ENCODE results near the gene RSL1D1. TPM values are rescaled to one million over a fixed set of nuclear protein-coding genes. Genes with fewer than 3 reads are reported as not detected.
A peak's percentile ranks its signal among the peaks of the same experiment; 100 is the strongest.

RSL1D1 gene
- total and polyA plus RNA-seq, 9 of the 15 experiments (the other 6 are each of a cell fraction or from before 2014, with no cell fraction given) = 259 to 753 (median 373) TPM

DNA sequence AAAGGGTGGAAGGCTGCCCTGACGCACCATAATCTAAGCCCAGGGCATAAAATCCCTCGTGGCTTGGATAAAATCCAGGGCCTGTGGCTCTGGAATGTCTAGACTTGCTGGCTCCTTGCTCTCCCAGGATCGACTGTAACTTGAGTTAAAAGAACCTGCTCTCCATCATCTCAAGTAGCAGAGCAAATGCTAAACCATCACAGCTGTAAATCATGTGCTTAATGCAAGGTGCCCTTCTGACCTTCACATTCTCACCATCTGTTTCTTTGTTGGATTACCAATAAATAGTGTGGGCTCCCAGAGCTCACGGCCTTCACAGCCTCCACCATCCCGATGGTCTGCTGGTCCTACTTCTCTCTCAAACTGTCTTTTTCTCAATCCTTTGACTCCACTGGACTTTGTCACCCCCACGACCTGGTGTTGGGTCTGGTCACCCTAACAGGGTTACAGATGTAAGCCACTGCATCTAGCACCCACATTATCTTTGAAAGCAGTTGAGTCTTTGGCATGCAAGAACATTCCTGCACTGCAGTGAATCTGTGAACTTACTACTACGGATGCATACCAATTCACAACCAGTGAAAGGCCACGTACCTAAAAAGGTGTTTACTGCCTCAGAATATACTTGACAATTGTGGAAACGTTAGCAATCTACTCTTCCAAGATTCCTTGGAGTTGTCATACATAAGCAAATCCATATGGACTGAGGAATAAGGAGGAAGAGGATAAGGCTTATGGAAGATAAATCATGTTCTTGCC lies 15.3 kb downstream of the RSL1D1 start (continued):
- TF ChIP-seq ARID1B (IDR thresholded peaks at IDR 0.05) = peak; percentile 38
- no peak for TF ChIP-seq PHB2 (IDR thresholded peaks at IDR 0.05; ENCODE audit: low read depth)
- TF ChIP-seq GTF2E2 (tag; IDR thresholded peaks at IDR 0.05) = no peak
- TF ChIP-seq, protein P1, sequence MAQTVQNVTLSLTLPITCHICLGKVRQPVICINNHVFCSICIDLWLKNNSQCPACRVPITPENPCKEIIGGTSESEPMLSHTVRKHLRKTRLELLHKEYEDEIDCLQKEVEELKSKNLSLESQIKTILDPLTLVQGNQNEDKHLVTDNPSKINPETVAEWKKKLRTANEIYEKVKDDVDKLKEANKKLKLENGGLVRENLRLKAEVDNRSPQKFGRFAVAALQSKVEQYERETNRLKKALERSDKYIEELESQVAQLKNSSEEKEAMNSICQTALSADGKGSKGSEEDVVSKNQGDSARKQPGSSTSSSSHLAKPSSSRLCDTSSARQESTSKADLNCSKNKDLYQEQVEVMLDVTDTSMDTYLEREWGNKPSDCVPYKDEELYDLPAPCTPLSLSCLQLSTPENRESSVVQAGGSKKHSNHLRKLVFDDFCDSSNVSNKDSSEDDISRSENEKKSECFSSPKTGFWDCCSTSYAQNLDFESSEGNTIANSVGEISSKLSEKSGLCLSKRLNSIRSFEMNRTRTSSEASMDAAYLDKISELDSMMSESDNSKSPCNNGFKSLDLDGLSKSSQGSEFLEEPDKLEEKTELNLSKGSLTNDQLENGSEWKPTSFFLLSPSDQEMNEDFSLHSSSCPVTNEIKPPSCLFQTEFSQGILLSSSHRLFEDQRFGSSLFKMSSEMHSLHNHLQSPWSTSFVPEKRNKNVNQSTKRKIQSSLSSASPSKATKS (CRISPR knock-in tag; IDR thresholded peaks at IDR 0.05) = no peak
- TF ChIP-seq POLR2H (tag; IDR thresholded peaks at IDR 0.05; ENCODE audit: low read depth) = 0 out of 2 replicates have a peak, but pooled peaks have one; percentile 11
- peak; percentile 72 for TF ChIP-seq CBFA2T3 (IDR thresholded peaks at IDR 0.05)
- no peak for TF ChIP-seq ZNF764 (CRISPR knock-in tag; IDR thresholded peaks at IDR 0.05; ENCODE audit: low read depth)
- 0 out of 2 replicates have a peak, but pooled peaks have one; percentile 6 for TF ChIP-seq NFIC (IDR thresholded peaks at IDR 0.05)
- no peak for TF ChIP-seq ZKSCAN3 (CRISPR knock-in tag; IDR thresholded peaks at IDR 0.05)
- peak; percentile 74 for TF ChIP-seq POLR2A (conservative IDR thresholded peaks at IDR 0.05)
- no peak for TF ChIP-seq ELK3 (CRISPR knock-in tag; IDR thresholded peaks at IDR 0.05)
- peak; percentile 60 for TF ChIP-seq TCF3 (CRISPR knock-in tag; IDR thresholded peaks at IDR 0.05)
- no peak for TF ChIP-seq KLF16 (IDR thresholded peaks at IDR 0.05)
- no peak for TF ChIP-seq CREB3L1 (IDR thresholded peaks at IDR 0.05; ENCODE audit: borderline replicate concordance, low read depth)
- TF ChIP-seq ESRRA (IDR thresholded peaks at IDR 0.05; ENCODE audit: borderline replicate concordance, low read depth) = peak; percentile 75
- TF ChIP-seq SIRT6 (IDR thresholded peaks at IDR 0.05; ENCODE audit: low read depth, low read length) = no peak
- TF ChIP-seq HCFC1 (IDR thresholded peaks at IDR 0.05; ENCODE audit: low read depth, low read length) = no peak
- peak; percentile 50; the same call in 1 of the 2 replicates for TF ChIP-seq NCOR1 (IDR thresholded peaks at IDR 0.05)
- no peak for TF ChIP-seq NFE2L1 (tag; IDR thresholded peaks at IDR 0.05; ENCODE audit: borderline replicate concordance, low read depth)
- TF ChIP-seq KDM1A (IDR thresholded peaks at IDR 0.05) = peak; percentile 25 to 46; a peak in 1 of 4 replicates

All from K562 (cell line).